Thyroid gland (tissue), 4 donors: ENCODE results near the gene VASN. TPM values are rescaled to one million over a fixed set of nuclear protein-coding genes. Genes with fewer than 3 reads are reported as not detected.

Experiments
- DNase-seq, 2 donors: peaks; one replicate each; pipeline ENCODE4 v3.0.0-alpha.2; 2019
- H3K27ac ChIP-seq, 3 donors: fragments of 200-600 bp; sonication (generic); 1 replicate in 2 of 3; 2 replicates in 1 of 3; pipeline ENCODE4 v1.5.1; 2016 to 2019; ENCODE audit warnings: mild to moderate bottlenecking in 1 of 3, moderate library complexity in 1 of 3
- H3K27me3 ChIP-seq: fragments of 200-600 bp; sonication (generic); one replicate; pipeline ENCODE4 v1.5.1; 2019
- H3K36me3 ChIP-seq, 2 donors: fragments of 200-600 bp; sonication (generic); one replicate each; pipeline ENCODE4 v1.5.1; 2016 to 2019
- H3K4me1 ChIP-seq, 2 donors: fragments of 200-600 bp; sonication (generic); one replicate each; pipeline ENCODE4 v1.5.1; 2017 to 2019
- H3K4me3 ChIP-seq, 3 donors: fragments of 200-600 bp; sonication (generic); replicated peaks in 1 of 3; 1 replicate in 2 of 3; 2 replicates in 1 of 3; pipeline ENCODE4 v1.5.1; 2016; ENCODE audit warnings: mild to moderate bottlenecking in 1 of 3
- H3K9me3 ChIP-seq: fragments of 200-600 bp; sonication (generic); one replicate; pipeline ENCODE4 v1.5.1; 2017
- CTCF ChIP-seq, 6 experiments: fragments of 200-600 bp in 3 of 6; fragments of 450-650 bp in 3 of 6; sonication (generic) in 3 of 6; IDR thresholded peaks; one replicate each; pipeline ENCODE4 v1.5.1; 2016 to 2019; ENCODE audit warnings: antibody characterized with exemption in 6 of 6, mild to moderate bottlenecking in 2 of 6, inconsistent platforms in 1 of 6, moderate library complexity in 1 of 6
- POLR2A ChIP-seq, 2 donors: fragments of 450-650 bp; IDR thresholded peaks; one replicate each; pipeline ENCODE4 v1.6.1; 2017; ENCODE audit warnings: antibody characterized with exemption in 2 of 2, mild to moderate bottlenecking in 2 of 2, moderate library complexity in 1 of 2
- WGBS, 2 donors: methylation state at CpG; one replicate each; pipeline ENCODE4 v1.1.5; 2017; 5-methylcytosine and 5-hydroxymethylcytosine counted together
- intact Hi-C: fragments of 100-400 bp; cut with DNase I; formaldehyde crosslinking; loops from one replicate; pipeline ENCODE4 v1.15.1; 2023
- total RNA-seq, 4 donors: library from RNA; depleted of rRNA; stranded (reverse); fragments of >200 nt; gene quantifications; one replicate each; pipeline ENCODE4 v1.2.3, GENCODE V29; 2016

Gene VASN
- total RNA-seq, 4 donors from 2014 or later = 21.9 to 47.0 (median 28.8) TPM

- Histone ChIP-seq H3K4me1 (peaks cover 9 to 18% of the 10 kb centered on the region in 2 donors), H3K9me3 (no peaks in the 10 kb centered on the region), H3K36me3 (no peaks in the 10 kb centered on the region), H3K4me3 (no peak overlapping the region), H3K27me3 (no peaks in the 10 kb centered on the region), H3K27ac (no peak overlapping the region)
- 88 to 91% methylated on average over 18 to 20 of the region's 20 CpGs for WGBS, 2 donors
- DNase-seq = no peak
- intact Hi-C loops = no loop called here
- TF ChIP-seq CTCF (IDR thresholded peaks at IDR 0.05) (no peak), POLR2A (IDR thresholded peaks at IDR 0.05) (no peak)
Observed at GRCh38 chr16:4354512-4355409, 16.9 kb upstream of the VASN start.

GRCh38 chr16:4356820-4357219, 14.8 kb upstream of the VASN start:
- TF ChIP-seq POLR2A (IDR thresholded peaks at IDR 0.05) (no peak), CTCF (IDR thresholded peaks at IDR 0.05) (no peak)
- intact Hi-C loops = no loop called here
- Histone ChIP-seq H3K27ac (no peak overlapping the region), H3K9me3 (no peaks in the 10 kb centered on the region), H3K36me3 (no peaks in the 10 kb centered on the region), H3K4me3 (no peak overlapping the region), H3K4me1 (peaks cover 0 to 4% of the 10 kb centered on the region in 2 donors), H3K27me3 (no peaks in the 10 kb centered on the region)
- DNase-seq = no peak
- WGBS, 2 donors = 92 to 100% methylated on average over 2 to 7 of the region's 7 CpGs

- H3K9me3 ChIP-seq = no peaks in the 10 kb centered on the region
- intact Hi-C loops = no loop called here
- H3K36me3 ChIP-seq = no peaks in the 10 kb centered on the region
- no peaks in the 10 kb centered on the region for H3K27me3 ChIP-seq
- H3K4me1 ChIP-seq = peaks cover 8 to 13% of the 10 kb centered on the region in 2 donors
- no peak overlapping the region for H3K4me3 ChIP-seq
- no peak for DNase-seq
- TF ChIP-seq CTCF (IDR thresholded peaks at IDR 0.05) = no peak
- no peak for TF ChIP-seq POLR2A (IDR thresholded peaks at IDR 0.05)
- no peak overlapping the region for H3K27ac ChIP-seq
- 67 to 91% methylated on average over 1 to 6 of the region's 19 CpGs for WGBS, 2 donors
Observed at GRCh38 chr16:4358236-4358635, 13.4 kb upstream of the VASN start.

GRCh38 chr16:4358831-4359561, 12.7 kb upstream of the VASN start:
- Histone ChIP-seq H3K4me3 (no peak overlapping the region), H3K9me3 (no peaks in the 10 kb centered on the region), H3K4me1 (peaks cover 10 to 15% of the 10 kb centered on the region in 2 donors), H3K36me3 (no peaks in the 10 kb centered on the region), H3K27me3 (no peaks in the 10 kb centered on the region), H3K27ac (no peak overlapping the region)
- intact Hi-C loops = no loop called here
- TF ChIP-seq CTCF (IDR thresholded peaks at IDR 0.05) (peak; percentile 95 to 98 (median 96)), POLR2A (IDR thresholded peaks at IDR 0.05) (no peak)
- DNase-seq = peak; percentile 66 to 75
- WGBS, 2 donors = 56 to 65% methylated on average over 4 of the region's 19 CpGs
